Osteoblast (primary cell): ENCODE data around the gene ORAI1. TPM values are rescaled to one million over a fixed set of nuclear protein-coding genes. Genes with fewer than 3 reads are reported as not detected.
A peak's percentile ranks its signal among the peaks of the same experiment; 100 is the strongest.
"Not testable (repeated sequence)": the region's sequence is repeated elsewhere in the genome, so short reads cannot be mapped to it uniquely, and the experiment has no call there.

Experiments used
- DNase-seq: peaks from one replicate; pipeline ENCODE4 v3.0.0; 2011; ENCODE audit warnings: low spot score, mixed read lengths; ENCODE audit not compliant: insufficient read length; ENCODE audit errors: missing footprints
- H2AFZ ChIP-seq: 2 replicates; pipeline ENCODE4 v1.6.0; 2011; ENCODE audit warnings: mild to moderate bottlenecking, low read length
- H3K27ac ChIP-seq: 2 replicates; pipeline ENCODE4 v1.5.1; 2011; ENCODE audit warnings: mild to moderate bottlenecking, low read depth, low read length, moderate library complexity
- H3K27me3 ChIP-seq: 2 replicates; pipeline ENCODE4 v1.6.0; 2012; ENCODE audit warnings: mild to moderate bottlenecking, control low read depth, inconsistent platforms, low read length, moderate library complexity; ENCODE audit not compliant: insufficient read depth
- H3K36me3 ChIP-seq: 2 replicates; pipeline ENCODE4 v1.5.1; 2011; ENCODE audit warnings: mild to moderate bottlenecking, low read length, control low read depth, moderate library complexity; ENCODE audit not compliant: insufficient read depth
- H3K4me1 ChIP-seq: 2 replicates; pipeline ENCODE4 v1.5.1; 2011; ENCODE audit warnings: mild to moderate bottlenecking, low read length, control low read depth, moderate library complexity; ENCODE audit not compliant: insufficient read depth
- H3K4me2 ChIP-seq: 2 replicates; pipeline ENCODE4 v1.6.0; 2011; ENCODE audit warnings: mild to moderate bottlenecking, low read length; ENCODE audit not compliant: insufficient read depth
- H3K4me3 ChIP-seq: fragments of 200-600 bp; sonication (generic); 3 replicates; pipeline ENCODE4 v1.5.1; 2012; ENCODE audit warnings: mild to moderate bottlenecking, low read length, inconsistent platforms; ENCODE audit not compliant: insufficient read depth
- H3K79me2 ChIP-seq: 2 replicates; pipeline ENCODE4 v1.6.0; 2012; ENCODE audit warnings: mild to moderate bottlenecking, low read length, control low read depth, inconsistent platforms; ENCODE audit not compliant: insufficient read depth
- H3K9me3 ChIP-seq: 2 replicates; pipeline ENCODE4 v1.5.1; 2011; ENCODE audit warnings: low read depth, low read length, control low read depth
- H4K20me1 ChIP-seq: 2 replicates; pipeline ENCODE4 v1.6.0; 2012; ENCODE audit warnings: mild to moderate bottlenecking, low read length, control low read depth; ENCODE audit not compliant: insufficient read depth
- CTCF ChIP-seq: IDR thresholded peaks from 2 replicates; pipeline ENCODE4 v1.5.1; 2011; ENCODE audit warnings: mild to moderate bottlenecking, low read depth, low read length, moderate library complexity; ENCODE audit errors: extremely low read depth
- total RNA-seq: library from RNA; depleted of rRNA; stranded (reverse); fragments of >200 nt; gene quantifications from 2 replicates; pipeline ENCODE4 v1.2.3, GENCODE V29; 2012

ORAI1 gene
- total RNA-seq, 1 donor: 7.2 TPM

- Histone ChIP-seq H3K27ac (no peak overlapping the region), H4K20me1 (no peaks in the 10 kb centered on the region), H3K27me3 (no peaks in the 10 kb centered on the region), H2AFZ (peak overlapping the region; percentile 94), H3K4me3 (peak overlapping the region; percentile 81), H3K4me1 (peaks cover 10% of the 10 kb centered on the region), H3K4me2 (peak overlapping the region; percentile 93), H3K79me2 (no peaks in the 10 kb centered on the region), H3K9me3 (no peaks in the 10 kb centered on the region), H3K36me3 (no peaks in the 10 kb centered on the region)
- peak; percentile 47 for DNase-seq
- no peak for TF ChIP-seq CTCF
These were observed 46.7 kb downstream of the ORAI1 start for GRCh38 chr12:121673013-121673511.

GRCh38 chr12:121676190-121676589 lies 49.9 kb downstream of the ORAI1 start:
- TF ChIP-seq CTCF: no peak
- Histone ChIP-seq H4K20me1 (no peaks in the 10 kb centered on the region), H3K79me2 (no peaks in the 10 kb centered on the region), H3K27me3 (no peaks in the 10 kb centered on the region), H3K4me3 (no peak overlapping the region), H3K4me2 (no peak overlapping the region), H3K27ac (no peak overlapping the region), H3K9me3 (no peaks in the 10 kb centered on the region), H3K36me3 (no peaks in the 10 kb centered on the region), H3K4me1 (peaks cover 10% of the 10 kb centered on the region), H2AFZ (no peak overlapping the region)
- peak; percentile 73 for DNase-seq

- TF ChIP-seq CTCF: no peak
- H3K79me2 ChIP-seq: no peaks in the 10 kb centered on the region
- no peak overlapping the region for H3K27ac ChIP-seq
- no peaks in the 10 kb centered on the region for H3K36me3 ChIP-seq
- no peak overlapping the region for H2AFZ ChIP-seq
- no peak overlapping the region for H3K4me3 ChIP-seq
- H3K27me3 ChIP-seq: no peaks in the 10 kb centered on the region
- H4K20me1 ChIP-seq: no peaks in the 10 kb centered on the region
- H3K9me3 ChIP-seq: no peaks in the 10 kb centered on the region
- H3K4me1 ChIP-seq: no peaks in the 10 kb centered on the region
- no peak for DNase-seq
- no peak overlapping the region for H3K4me2 ChIP-seq
These were observed 52.0 kb downstream of the ORAI1 start for GRCh38 chr12:121678305-121678704.

GRCh38 chr12:121678716-121679300 lies 52.5 kb downstream of the ORAI1 start:
- no peaks in the 10 kb centered on the region for H3K36me3 ChIP-seq
- H3K4me2 ChIP-seq: no peak overlapping the region
- no peak overlapping the region for H3K4me3 ChIP-seq
- no peak for DNase-seq
- H4K20me1 ChIP-seq: no peaks in the 10 kb centered on the region
- no peak overlapping the region for H3K27ac ChIP-seq
- no peaks in the 10 kb centered on the region for H3K27me3 ChIP-seq
- no peaks in the 10 kb centered on the region for H3K9me3 ChIP-seq
- no peak for TF ChIP-seq CTCF
- H3K4me1 ChIP-seq: no peaks in the 10 kb centered on the region
- no peak overlapping the region for H2AFZ ChIP-seq
- H3K79me2 ChIP-seq: no peaks in the 10 kb centered on the region

- H3K27me3 ChIP-seq, H3K4me1 ChIP-seq, H3K79me2 ChIP-seq, H4K20me1 ChIP-seq, H3K9me3 ChIP-seq, H3K4me3 ChIP-seq, H3K27ac ChIP-seq, H3K36me3 ChIP-seq, H2AFZ ChIP-seq, H3K4me2 ChIP-seq: not testable (repeated sequence)
- DNase-seq: peak; percentile 6
These were observed 53.4 kb downstream of the ORAI1 start for GRCh38 chr12:121679661-121680197.
